OCI-M1 (cell line): ENCODE results near the gene POLR3H.

Experiments
- DNase-seq: peaks from one replicate; lab custom pipeline; 2025; lab: John Stamatoyannopoulos, UW

The POLR3H gene

GRCh38 chr22:41535244-41535643 is 9.0 kb downstream of the POLR3H start:
- peak; percentile 29 for DNase-seq

GRCh38 chr22:41534219-41534618 is 10.1 kb downstream of the POLR3H start:
- no peak for DNase-seq

- DNase-seq, result peak; percentile 81
Measured at GRCh38 chr22:41532908-41533825, 11.1 kb downstream of the POLR3H start.

- DNase-seq, result no peak
Measured at GRCh38 chr22:41531715-41532477, 12.4 kb downstream of the POLR3H start.

- DNase-seq, result no peak
Measured at GRCh38 chr22:41530890-41531714, 13.2 kb downstream of the POLR3H start.

GRCh38 chr22:41528938-41529561 is 15.2 kb downstream of the POLR3H start:
- DNase-seq, result no peak

- no peak for DNase-seq
Measured at GRCh38 chr22:41528132-41528766, 16.0 kb downstream of the POLR3H start.

- peak; percentile 56 for DNase-seq
Measured at GRCh38 chr22:41526830-41527799, 17.2 kb downstream of the POLR3H start.

- no peak for DNase-seq
Measured at GRCh38 chr22:41526226-41526829, 17.9 kb downstream of the POLR3H start.

GRCh38 chr22:41525450-41526225 is 18.6 kb downstream of the POLR3H start:
- DNase-seq, result no peak

GRCh38 chr22:41524809-41525449 is 19.3 kb downstream of the POLR3H start:
- DNase-seq, result no peak

GRCh38 chr22:41524251-41524661 is 20.0 kb downstream of the POLR3H start:
- DNase-seq, result no peak

- DNase-seq, result no peak
Measured at GRCh38 chr22:41523464-41524221, 20.6 kb downstream of the POLR3H start.

- no peak for DNase-seq
Measured at GRCh38 chr22:41522813-41523212, 21.5 kb downstream of the POLR3H start.

- no peak for DNase-seq
Measured at GRCh38 chr22:41521126-41521525, 23.1 kb downstream of the POLR3H start.

GRCh38 chr22:41518048-41518347 is 26.3 kb downstream of the POLR3H start:
- no peak for DNase-seq

- DNase-seq, result peak; percentile 57
Measured at GRCh38 chr22:41517172-41518047, 26.9 kb downstream of the POLR3H start.
